HS-27A (cell line): ENCODE results near the gene SDHC.
"Not testable (repeated sequence)": the region's sequence is repeated elsewhere in the genome, so short reads cannot be mapped to it uniquely, and the experiment has no call there.

ENCODE experiments used
- DNase-seq: peaks from one replicate; pipeline ENCODE4 v3.0.0-alpha.2; 2012; ENCODE audit warnings: low read depth, missing footprints

Gene SDHC

DNA sequence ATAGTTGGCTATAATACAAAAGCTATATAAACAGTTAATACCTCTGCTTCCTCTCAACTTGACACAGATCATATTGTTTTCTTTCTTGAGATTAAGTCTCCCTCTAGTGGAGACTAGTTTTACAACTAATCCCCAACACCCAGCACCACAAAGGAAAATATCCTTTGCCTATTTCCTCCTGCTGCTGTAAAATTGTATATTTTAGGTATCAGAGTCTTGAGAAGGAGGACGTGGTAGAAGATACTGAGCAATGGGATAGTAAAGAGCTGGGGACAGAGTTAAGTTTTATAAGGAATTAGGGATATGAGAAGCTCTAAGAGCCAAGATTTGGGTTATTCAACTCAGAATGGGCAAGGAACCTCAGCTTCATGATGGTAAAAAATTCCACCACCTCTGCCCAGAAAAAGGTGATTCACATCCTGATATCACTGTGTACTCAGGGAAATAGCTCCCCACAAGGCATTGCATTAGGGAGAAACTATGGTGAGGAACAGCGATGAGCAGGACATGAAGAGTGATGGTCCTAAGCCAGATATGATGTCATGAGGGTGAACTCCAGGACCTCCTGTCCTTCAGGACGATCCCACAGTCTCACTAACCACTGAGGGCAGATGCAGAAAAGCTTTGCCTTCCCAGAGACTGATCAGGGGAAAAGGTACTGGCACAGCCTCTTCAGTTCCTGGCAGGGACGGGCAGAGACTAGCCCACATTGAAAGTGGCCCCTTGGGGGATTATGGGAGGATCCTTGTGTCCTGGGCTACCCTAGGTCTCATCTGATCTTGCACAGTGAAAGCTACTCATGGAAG lies 68.2 kb downstream of the SDHC start:
- DNase-seq: no peak

DNA sequence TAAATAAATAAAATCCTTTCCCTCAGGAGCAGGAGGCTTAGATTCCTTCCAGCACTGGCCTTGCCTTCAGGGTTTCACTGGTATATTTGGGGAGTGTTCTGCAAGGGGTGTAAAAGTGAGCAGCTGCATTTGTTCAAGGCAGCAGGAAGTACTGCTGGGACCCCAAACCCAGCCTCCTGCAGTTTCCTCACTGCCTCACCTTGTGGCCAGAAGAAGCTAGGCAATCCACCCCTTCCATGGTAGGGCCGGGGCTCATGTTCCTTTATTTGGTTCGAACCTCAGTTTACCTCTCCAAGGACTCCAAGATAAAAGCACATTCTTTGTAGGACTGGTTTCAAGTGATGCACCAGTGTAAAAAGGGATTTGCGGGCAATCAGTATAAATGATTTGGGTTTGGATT lies 74.5 kb downstream of the SDHC start:
- DNase-seq: no peak

DNA sequence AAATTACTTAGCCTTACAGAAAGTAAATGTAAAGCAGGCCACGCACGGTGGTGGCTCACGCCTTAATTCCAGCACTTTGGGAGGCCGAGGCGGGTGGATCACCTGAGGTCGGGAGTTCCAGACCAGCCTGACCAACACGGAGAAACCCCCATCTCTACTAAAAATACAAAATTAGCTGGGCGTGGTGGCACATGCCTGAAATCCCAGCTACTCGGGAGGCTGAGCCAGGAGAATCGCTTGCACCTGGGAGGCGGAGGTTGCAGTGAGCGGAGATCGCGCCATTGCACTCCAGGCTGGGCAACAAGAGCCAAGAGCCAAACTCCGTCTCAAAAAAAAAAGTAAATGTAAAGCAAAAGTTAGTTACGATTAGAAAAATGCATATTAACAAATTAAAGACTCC lies 75.0 kb downstream of the SDHC start:
- DNase-seq: not testable (repeated sequence)

DNA sequence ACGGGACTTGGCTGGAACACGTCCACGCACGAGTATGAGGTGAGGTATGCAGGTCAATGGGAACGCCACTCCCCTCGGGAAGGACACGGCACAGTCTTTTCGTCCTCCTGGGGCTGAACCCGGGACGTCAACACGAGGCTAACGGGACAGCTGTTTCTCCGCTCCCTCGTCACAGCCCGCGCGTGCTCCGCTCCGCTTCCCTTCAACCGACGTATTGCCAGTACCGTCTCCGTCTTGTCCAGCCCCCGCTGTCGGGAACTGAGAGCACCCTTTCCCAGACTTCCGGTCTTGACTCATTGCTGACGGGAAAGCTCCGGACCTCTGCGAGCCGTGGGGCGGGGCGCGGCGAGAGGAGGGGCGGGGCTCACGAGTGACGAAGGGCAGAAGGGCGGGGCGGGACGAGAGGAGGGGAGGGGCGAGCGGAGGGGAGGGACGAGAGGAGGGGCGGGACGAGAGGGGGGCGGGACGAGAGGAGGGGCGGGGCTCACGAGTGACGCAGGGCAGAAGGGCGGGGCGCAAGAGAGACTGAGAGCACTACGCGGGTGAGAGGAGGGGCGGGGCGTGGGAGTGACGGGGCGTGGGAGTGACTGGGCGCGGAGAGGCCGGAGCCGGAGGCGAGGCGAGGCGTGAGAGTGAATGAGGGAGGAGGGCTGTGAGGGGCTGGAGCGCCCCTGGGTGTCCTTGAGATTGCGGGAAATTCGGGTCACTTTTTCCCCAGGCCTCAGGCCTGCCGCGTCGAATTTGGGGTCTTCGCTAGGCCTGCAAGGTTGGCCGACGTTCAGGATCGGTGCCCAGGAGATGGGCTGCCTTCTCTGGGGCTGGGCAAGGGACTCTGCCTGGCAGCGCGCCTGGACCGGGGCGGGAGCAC lies 75.7 kb downstream of the SDHC start:
- DNase-seq: peak; percentile 84

DNA sequence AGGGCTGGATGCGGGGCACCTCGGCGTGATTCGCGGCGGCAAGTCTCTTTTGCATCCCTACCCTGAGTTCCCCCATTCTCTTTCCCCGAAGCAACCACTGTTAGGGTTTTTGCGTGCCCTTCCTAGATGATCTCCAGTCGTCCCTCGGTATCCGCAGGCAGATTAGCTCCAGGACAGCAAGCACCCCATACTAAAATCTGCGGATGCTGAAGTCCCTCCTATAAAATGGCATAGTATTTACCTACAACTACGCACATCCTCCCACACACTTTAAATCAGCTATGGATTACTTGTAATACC lies 76.3 kb downstream of the SDHC start:
- DNase-seq: no peak

DNA sequence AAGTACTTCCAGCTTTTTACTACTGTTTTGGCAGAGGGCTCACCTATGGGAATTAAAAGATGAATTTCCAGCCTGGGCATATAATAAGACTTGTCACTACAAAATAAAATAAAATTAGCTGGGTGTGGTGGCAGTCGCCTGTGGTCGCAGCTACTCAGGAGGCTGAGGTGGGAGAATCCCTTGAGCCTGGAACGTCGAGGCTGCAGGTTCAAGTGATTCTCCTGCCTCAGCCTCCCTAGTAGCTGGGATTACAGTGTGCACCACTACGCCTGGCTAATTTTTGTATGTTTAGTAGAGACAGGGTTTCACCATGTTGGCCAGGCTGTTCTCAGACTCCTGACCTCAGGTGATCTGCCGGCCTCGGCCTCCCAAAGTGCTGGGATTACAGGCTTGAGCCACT lies 77.0 kb downstream of the SDHC start:
- not testable (repeated sequence) for DNase-seq

DNA sequence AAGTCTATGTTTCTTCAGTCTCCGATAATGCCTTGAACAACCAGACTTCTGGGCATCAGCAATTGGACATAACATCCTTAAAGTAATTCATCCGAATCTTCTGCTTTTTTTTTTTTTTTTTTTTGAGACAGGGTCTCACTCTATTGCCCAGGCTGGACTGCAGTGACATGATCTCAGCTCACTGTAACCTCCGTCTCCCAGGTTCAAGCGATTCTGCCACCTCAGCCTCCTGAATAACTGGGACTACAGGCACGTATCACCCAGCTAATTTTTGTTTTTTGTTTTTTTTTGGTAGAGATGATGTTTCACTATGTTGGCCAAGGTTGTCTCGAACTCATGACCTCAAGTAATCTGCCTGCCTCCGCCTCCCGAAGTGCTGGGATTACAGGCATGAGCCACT lies 77.4 kb downstream of the SDHC start:
- no peak for DNase-seq

DNA sequence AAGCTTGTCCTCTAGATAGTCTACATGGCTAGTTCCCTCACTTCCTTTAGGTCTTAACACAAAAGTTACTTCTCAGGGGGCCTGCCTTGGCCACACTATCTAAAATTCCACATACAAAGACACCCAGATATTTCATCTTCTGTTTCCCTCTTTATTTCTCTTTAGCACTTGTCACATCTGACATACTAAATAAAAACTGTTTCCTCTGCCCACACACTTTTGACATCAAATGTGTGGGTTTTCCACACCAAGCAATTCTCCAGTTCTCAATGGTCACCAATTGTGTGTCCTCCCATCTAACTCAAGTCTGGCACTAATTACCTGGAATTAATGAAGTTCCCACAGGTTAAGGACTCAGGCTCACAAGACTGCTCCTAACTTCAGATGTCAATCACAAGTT lies 79.0 kb downstream of the SDHC start:
- no peak for DNase-seq

DNA sequence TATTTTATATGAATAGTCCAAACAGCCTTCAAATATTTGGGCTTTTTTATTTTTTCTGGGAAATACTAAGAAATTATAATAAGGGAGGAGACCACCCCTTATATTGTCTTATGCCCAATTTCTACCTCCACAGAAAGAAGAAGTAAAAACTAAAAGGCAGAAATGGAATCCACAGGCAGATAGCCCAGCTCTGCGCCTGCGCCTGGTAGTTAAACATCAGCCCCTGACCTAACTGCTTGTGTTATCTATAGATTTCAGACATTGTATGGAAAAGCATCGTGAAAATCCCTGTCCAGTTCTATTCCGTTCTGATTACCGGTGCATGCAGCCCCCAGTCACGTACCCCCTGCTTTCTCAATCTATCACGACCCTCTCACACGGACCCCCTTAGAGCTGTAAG lies 82.9 kb downstream of the SDHC start:
- not testable (repeated sequence) for DNase-seq

DNA sequence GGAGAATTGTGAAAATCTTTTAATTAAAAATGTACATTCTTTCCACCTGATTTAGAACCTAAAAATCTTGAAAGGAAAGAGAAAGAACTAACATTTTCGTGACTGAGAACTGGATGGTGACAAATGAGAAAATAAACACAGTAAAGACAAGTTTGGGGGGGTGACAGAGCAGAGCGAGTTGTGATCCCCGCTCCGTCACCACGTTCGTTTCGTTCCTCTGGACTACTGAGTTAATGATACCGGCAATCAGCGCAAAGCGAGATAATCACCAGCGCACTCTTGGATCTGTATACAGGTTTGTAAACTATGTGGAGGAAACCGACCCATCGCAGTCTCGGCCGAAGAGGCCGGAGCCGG lies 84.7 kb downstream of the SDHC start:
- no peak for DNase-seq

DNA sequence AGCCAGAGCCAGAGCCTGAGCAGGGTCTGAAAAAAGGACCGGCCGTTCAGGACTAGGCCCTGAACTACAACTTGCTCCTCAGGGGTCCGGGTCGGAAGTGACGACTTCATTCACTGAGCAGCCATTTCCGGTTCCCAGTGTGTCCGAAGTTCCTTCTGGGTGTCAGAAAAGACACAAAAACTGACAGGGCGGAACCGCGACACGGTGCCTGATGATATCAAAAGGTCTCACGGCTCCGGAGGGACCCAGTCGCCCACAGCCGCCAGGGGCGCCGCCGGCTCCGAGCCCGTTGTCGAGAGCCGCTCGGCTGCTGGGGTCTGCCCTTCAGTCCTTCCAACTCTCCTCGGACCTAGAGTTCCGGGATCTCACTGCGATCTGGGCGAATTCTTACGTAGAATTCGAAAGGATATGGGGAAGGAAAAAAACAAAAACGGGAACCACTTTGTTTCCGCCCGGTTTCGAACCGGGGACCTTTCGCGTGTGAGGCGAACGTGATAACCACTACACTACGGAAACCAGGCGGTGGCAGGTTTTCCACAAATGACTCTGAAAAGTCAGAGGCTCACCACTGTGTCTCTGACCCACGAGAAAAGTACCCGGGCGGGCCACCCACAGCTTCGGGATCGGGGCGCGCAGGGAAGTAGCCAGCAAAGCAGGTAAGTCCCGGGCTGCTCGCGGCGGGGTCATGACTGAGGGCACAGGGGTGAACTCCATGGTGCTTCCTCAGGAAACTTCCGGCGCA lies 85.2 kb downstream of the SDHC start:
- DNase-seq: peak; percentile 88

DNA sequence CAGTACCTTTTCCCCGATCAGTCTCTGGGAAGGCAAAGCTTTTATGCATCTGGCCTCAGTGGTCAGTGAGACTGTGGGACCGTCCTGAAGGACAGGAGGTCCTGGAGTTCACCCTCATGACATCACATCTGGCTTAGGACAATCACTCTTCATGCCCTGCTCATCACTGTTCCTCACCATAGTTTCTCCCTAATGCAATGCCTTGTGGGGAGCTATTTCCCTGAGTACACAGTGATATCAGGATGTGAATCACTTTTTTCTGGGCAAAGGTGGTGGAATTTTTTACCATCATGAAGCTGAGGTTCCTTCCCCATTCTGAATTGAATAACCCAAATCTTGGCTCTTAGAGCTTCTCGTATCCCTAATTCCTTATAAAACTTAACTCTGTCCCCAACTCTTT lies 88.3 kb downstream of the SDHC start:
- no peak for DNase-seq

DNA sequence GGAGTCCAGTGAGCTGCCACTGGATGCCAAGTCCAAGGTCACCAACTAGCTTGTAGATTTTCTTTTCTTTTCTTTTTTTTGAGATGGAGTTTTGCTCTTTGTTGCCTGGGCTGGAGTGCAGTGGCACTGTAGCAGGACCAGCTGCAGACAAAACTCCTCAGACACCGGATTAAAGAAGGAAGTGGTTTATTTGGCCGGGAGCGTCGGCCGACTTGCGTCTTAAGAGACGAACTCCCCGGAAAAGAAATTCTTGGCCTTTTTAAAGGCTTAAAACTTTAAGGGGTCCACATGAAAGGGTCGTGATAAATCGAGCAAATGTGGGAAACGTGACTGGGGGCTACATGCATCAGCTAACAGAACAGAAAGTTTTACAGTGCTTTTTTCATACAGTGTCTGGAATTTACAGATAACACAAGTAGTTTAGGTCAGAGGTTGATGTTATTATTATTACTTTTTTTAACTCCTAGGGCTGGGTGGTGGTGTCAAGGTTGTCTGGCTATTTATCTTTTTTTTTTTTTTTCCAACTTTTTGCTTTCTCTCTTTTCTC lies 89.9 kb downstream of the SDHC start:
- DNase-seq: no peak

DNA sequence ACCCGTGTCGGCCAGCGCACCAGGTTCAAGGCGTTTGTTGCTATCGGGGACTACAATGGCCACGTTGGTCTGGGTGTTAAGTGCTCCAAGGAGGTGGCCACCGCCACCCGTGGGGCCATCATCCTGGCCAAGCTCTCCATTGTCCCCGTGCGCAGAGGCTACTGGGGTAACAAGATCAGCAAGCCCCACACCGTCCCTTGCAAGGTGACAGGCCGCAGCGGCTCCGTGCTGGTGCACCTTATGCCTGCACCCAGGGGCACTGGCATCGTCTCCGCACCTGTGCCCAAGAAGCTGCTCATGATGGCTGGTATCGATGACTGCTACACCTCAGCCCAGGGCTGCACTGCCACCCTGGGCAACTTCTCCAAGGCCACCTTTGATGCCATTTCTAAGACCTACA lies 92.4 kb downstream of the SDHC start:
- not testable (repeated sequence) for DNase-seq

DNA sequence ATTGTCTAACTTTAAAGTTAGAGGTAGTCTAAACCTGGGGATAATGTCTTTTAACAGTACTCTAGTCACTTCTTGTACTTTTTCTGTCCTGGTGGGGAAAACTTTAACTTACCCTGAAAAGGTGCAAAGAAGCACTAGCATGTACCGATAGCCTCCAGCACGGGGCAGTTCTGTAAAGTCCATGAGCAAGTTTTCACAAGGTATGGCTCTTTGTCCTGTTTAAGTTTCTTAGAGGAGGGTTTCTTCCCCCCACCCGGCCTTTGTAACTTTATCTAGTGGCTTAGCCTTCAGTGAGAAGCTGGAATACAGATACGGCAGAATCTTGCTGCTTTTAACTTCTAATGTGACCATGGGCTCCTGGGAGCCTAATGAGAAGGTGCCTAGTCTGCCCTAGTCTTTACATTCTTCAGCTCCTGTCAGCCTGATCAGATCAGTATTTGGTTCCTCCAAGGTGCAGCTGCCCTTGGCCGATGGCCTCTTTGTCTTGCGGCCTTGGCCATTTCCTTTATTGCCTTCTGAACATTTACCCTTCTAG lies 93.3 kb downstream of the SDHC start:
- no peak for DNase-seq

DNA sequence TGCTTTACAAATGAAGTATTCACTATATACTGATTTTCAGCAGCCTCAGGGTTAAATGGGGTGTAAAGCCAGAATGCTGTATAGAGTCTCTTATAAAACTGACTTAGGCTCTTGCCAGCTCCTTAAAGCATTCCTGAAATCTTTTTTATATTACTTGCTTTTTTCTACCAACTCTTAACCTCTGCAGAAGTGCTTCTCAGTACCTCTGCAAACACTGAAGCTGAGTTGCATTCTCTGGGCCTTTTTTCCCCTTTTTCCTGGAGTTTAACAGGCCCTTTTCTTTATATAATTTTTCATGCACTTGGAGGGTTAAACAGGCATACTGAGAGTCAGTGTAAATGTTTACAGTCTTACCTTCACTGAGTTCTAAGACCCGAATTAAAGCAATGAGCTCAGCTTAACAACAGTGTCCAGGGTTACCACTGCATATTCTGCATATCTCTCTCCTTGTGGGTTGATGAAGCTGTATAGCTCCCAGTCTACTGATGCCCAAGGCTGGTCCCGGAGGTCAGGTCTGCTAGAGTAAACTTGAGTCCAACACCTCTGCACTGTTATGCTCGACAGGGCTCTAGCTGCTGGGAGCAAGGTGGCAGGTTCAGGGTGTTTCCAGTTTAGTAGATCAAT lies 94.4 kb downstream of the SDHC start:
- DNase-seq: no peak

DNA sequence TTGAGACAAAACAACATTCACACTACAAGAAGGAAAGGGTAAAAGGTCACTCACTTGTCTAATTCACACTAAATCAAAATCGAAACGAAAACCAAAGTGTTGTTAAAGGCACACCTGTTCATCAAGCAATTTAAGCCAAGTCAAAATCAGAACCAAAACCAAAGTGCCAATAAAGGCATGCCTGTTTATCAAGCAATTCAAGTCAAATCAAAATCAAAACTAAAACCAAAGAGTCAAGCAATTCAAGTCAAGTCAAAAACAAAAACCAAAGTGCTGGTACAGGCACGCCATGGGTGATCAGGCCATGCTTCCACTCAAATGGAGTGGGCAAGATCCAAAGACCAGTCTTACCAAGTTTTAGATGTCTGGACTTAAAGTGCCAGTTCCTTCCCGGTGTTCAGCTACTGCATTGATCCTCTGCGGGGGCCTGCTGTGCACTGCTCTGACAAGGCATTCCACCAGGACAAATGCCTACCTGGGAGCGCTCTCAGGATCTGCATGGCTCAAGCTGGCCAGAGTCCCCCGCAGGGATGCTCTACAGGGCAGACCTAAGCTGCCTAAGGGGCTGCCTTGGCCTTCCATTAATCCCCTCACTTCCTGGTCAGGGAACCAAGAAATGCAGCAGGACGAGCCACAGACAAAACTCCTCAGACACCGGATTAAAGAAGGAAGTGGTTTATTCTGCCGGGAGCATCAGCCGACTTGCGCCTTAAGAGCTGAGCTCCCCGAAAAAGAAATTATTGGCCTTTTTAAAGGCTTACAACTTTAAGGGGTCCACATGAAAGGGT lies 95.9 kb downstream of the SDHC start:
- DNase-seq: not testable (repeated sequence)

DNA sequence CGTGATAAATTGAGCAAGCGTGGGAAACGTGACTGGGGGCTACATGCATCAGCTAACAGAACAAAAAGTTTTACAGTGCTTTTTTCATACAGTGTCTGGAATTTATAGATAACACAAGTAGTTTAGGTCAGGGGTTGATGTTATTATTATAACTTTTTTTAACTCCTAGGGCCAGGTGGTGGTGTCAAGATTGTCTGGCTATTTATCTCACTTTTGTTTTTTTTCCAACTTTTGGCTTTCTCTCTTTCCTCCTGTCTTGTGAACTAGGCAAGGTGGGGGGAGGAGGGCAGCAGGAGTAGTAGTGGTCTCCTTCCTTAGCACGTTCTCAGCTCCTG lies 96.4 kb downstream of the SDHC start:
- DNase-seq: not testable (repeated sequence)
